GM23338 (cell line): ENCODE data around the gene FILIP1L. TPM values are rescaled to one million over a fixed set of nuclear protein-coding genes. Genes with fewer than 3 reads are reported as not detected.

ENCODE experiments used
- ATAC-seq: fragments of 200-7000 bp; cut with Tn5 transposase; 3 replicates; pipeline ENCODE4 v1.9.1; 2020
- DNase-seq: peaks from one replicate; pipeline ENCODE4 v3.0.0-alpha.2; 2015; ENCODE audit warnings: low spot score
- H2AFZ ChIP-seq: fragments of 200-600 bp; sonication (generic); 2 replicates; pipeline ENCODE4 v1.8.0; 2016; ENCODE audit warnings: antibody characterized with exemption, mild to moderate bottlenecking, moderate library complexity
- H3F3A ChIP-seq: fragments of 200-600 bp; sonication (generic); replicated peaks from 2 replicates; pipeline ENCODE4 v1.8.0; 2017; ENCODE audit warnings: antibody characterized with exemption, mixed run types, low read depth
- H3K27ac ChIP-seq: fragments of 200-600 bp; sonication (generic); 2 replicates; pipeline ENCODE4 v1.6.1; 2016; ENCODE audit warnings: low read depth
- H3K27me3 ChIP-seq: fragments of 200-600 bp; sonication (generic); 2 replicates; pipeline ENCODE4 v1.8.0; 2016; ENCODE audit warnings: mild to moderate bottlenecking, mixed run types, moderate library complexity; ENCODE audit not compliant: insufficient read depth
- H3K36me3 ChIP-seq: fragments of 200-600 bp; sonication (generic); 2 replicates; pipeline ENCODE4 v1.8.0; 2016; ENCODE audit warnings: mild to moderate bottlenecking; ENCODE audit not compliant: insufficient read depth
- H3K4me1 ChIP-seq: fragments of 200-600 bp; sonication (generic); 2 replicates; pipeline ENCODE4 v1.8.0; 2016; ENCODE audit warnings: mild to moderate bottlenecking, moderate library complexity; ENCODE audit not compliant: insufficient read depth
- H3K4me2 ChIP-seq: fragments of 200-600 bp; sonication (generic); 2 replicates; pipeline ENCODE4 v1.7.1; 2017; ENCODE audit warnings: mixed run types
- H3K4me3 ChIP-seq: fragments of 200-600 bp; sonication (generic); 2 replicates; pipeline ENCODE4 v1.6.1; 2016; ENCODE audit warnings: mixed run types
- H3K79me2 ChIP-seq: fragments of 200-600 bp; sonication (generic); replicated peaks from 2 replicates; pipeline ENCODE4 v1.8.0; 2017; ENCODE audit warnings: mild to moderate bottlenecking; ENCODE audit not compliant: insufficient read depth
- H3K9me2 ChIP-seq: fragments of 200-600 bp; sonication (generic); 2 replicates; pipeline ENCODE4 v1.8.0; 2017; ENCODE audit not compliant: insufficient read depth
- H4K20me1 ChIP-seq: fragments of 200-600 bp; sonication (generic); replicated peaks from 2 replicates; pipeline ENCODE4 v1.8.0; 2017; ENCODE audit warnings: mild to moderate bottlenecking; ENCODE audit not compliant: insufficient read depth
- H3K27ac Mint-ChIP-seq: 2 replicates; pipeline ENCODE4 v1.8.0; 2020; ENCODE audit warnings: inconsistent platforms, mild to moderate bottlenecking, moderate library complexity, mixed read lengths
- H3K27me3 Mint-ChIP-seq: 3 replicates; pipeline ENCODE4 v1.8.0; 2022; ENCODE audit warnings: low read depth, mild to moderate bottlenecking, moderate library complexity, mixed read lengths, inconsistent platforms; ENCODE audit not compliant: insufficient read depth, poor library complexity
- H3K36me3 Mint-ChIP-seq: 3 replicates; pipeline ENCODE4 v1.8.0; 2021; ENCODE audit warnings: low read depth, mild to moderate bottlenecking, inconsistent platforms, moderate library complexity, mixed read lengths
- H3K4me1 Mint-ChIP-seq: 3 replicates; pipeline ENCODE4 v1.8.0; 2020; ENCODE audit warnings: mild to moderate bottlenecking, inconsistent platforms, mixed read lengths
- H3K4me3 Mint-ChIP-seq: 3 replicates; pipeline ENCODE4 v1.8.0; 2021; ENCODE audit warnings: moderate library complexity, mild to moderate bottlenecking, inconsistent platforms, mixed read lengths
- H3K9me3 Mint-ChIP-seq: 3 replicates; pipeline ENCODE4 v1.8.0; 2020; ENCODE audit warnings: moderate library complexity, mild to moderate bottlenecking, inconsistent platforms, mixed read lengths
- CREB1 ChIP-seq: fragments of 250-450 bp; sonication (Bioruptor Pico); IDR thresholded peaks from 2 replicates; pipeline ENCODE4 v1.5.0; 2020; ENCODE audit warnings: low read depth, mild to moderate bottlenecking, moderate library complexity
- CTCF ChIP-seq, 2 experiments: fragments of 200-600 bp in 1 of 2; sonication (generic) in 1 of 2; conservative IDR thresholded peaks; 2 replicates each; pipeline versions ENCODE4 v1.5.1 to v1.6.1; 2016 to 2017; ENCODE audit warnings: antibody characterized with exemption in 2 of 2, low read depth in 2 of 2, mild to moderate bottlenecking in 2 of 2, moderate library complexity in 1 of 2
- EZH2 ChIP-seq: fragments of 200-600 bp; sonication (generic); IDR thresholded peaks from one replicate; pipeline ENCODE4 v1.8.0; 2017; ENCODE audit warnings: antibody characterized with exemption, mild to moderate bottlenecking, low read depth; ENCODE audit not compliant: unreplicated experiment
- EZH2phosphoT487 ChIP-seq: fragments of 200-600 bp; sonication (generic); IDR thresholded peaks from one replicate; pipeline ENCODE4 v1.8.1; 2018; ENCODE audit warnings: antibody characterized with exemption; ENCODE audit not compliant: unreplicated experiment
- JUNB ChIP-seq: IDR thresholded peaks from one replicate; pipeline ENCODE4 v1.6.1; 2016; ENCODE audit warnings: antibody characterized with exemption; ENCODE audit not compliant: unreplicated experiment
- NANOG ChIP-seq: IDR thresholded peaks from 2 replicates; pipeline ENCODE4 v1.6.1; 2016; ENCODE audit warnings: antibody characterized with exemption, borderline replicate concordance
- POLR2AphosphoS5 ChIP-seq: IDR thresholded peaks from 2 replicates; pipeline ENCODE4 v1.6.1; 2016; ENCODE audit warnings: antibody characterized with exemption, low read depth
- STAT1 ChIP-seq: IDR thresholded peaks from one replicate; pipeline ENCODE4 v1.6.1; 2016; ENCODE audit warnings: antibody characterized with exemption; ENCODE audit not compliant: unreplicated experiment
- ZNF114 ChIP-seq: fragments of 250-450 bp; sonication (Bioruptor Pico); IDR thresholded peaks from 2 replicates; pipeline ENCODE4 v1.5.0; 2020; ENCODE audit warnings: mild to moderate bottlenecking, moderate library complexity
- ZNF331 ChIP-seq: fragments of 250-450 bp; sonication (Bioruptor Pico); IDR thresholded peaks from 2 replicates; pipeline ENCODE4 v1.5.0; 2020; ENCODE audit warnings: low read depth, mild to moderate bottlenecking, moderate library complexity
- polyA plus RNA-seq: library from polyadenylated mRNA; unstranded; fragments of >200 nt; fragmentation: Nextera tagmentation; extraction: Ambion mirVana; gene quantifications from 2 replicates; pipeline ENCODE4 v1.2.1, GENCODE V29; 2016
- total RNA-seq: library from RNA; depleted of rRNA; stranded (reverse); fragments of >200 nt; shearing (Covaris generic); gene quantifications from 2 replicates; pipeline ENCODE4 v1.2.3, GENCODE V29; 2014
- TF ChIP-seq, protein P1 (sequence below): IDR thresholded peaks from 2 replicates; pipeline ENCODE4 v1.6.1; 2016; ENCODE audit warnings: antibody characterized with exemption
- TF ChIP-seq, protein P2 (sequence below): IDR thresholded peaks from one replicate; pipeline ENCODE4 v1.6.1; 2018; ENCODE audit warnings: antibody characterized with exemption; ENCODE audit not compliant: unreplicated experiment

Gene FILIP1L
- total and polyA plus RNA-seq, 2 experiments from 2014 or later, result 1.6 TPM; not detected in 1

- DNase-seq (no peak), ATAC-seq (no peak)
- peaks cover 3% of the 10 kb centered on the region; the same call in 2 of the 3 replicates for H3K4me1 Mint-ChIP-seq
- no peak overlapping the region for H3K4me2 ChIP-seq
- H3K36me3 ChIP-seq, result peaks cover 10% of the 10 kb centered on the region; the same call in 1 of the 2 replicates
- H3K4me1 ChIP-seq, result no peaks in the 10 kb centered on the region
- peaks cover 25% of the 10 kb centered on the region for H3K36me3 Mint-ChIP-seq
- H3F3A ChIP-seq, result no peaks in the 10 kb centered on the region
- H3K4me3 ChIP-seq, result no peak overlapping the region
- no peak for TF ChIP-seq ZNF114 (CRISPR knock-in tag)
- TF ChIP-seq, protein P1, sequence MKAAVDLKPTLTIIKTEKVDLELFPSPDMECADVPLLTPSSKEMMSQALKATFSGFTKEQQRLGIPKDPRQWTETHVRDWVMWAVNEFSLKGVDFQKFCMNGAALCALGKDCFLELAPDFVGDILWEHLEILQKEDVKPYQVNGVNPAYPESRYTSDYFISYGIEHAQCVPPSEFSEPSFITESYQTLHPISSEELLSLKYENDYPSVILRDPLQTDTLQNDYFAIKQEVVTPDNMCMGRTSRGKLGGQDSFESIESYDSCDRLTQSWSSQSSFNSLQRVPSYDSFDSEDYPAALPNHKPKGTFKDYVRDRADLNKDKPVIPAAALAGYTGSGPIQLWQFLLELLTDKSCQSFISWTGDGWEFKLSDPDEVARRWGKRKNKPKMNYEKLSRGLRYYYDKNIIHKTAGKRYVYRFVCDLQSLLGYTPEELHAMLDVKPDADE, result no peak
- TF ChIP-seq NANOG, result no peak
- TF ChIP-seq EZH2phosphoT487, result no peak
- TF ChIP-seq POLR2AphosphoS5, result no peak
- TF ChIP-seq ZNF331 (CRISPR knock-in tag), result no peak
- TF ChIP-seq CREB1 (CRISPR knock-in tag), result no peak
- no peak for TF ChIP-seq EZH2
- no peak for TF ChIP-seq JUNB
- no peak for TF ChIP-seq CTCF (conservative IDR thresholded peaks at IDR 0.05; ENCODE audit: low read depth in 2 of 2)
- no peak overlapping the region for H3K27ac Mint-ChIP-seq
- no peaks in the 10 kb centered on the region for H3K27me3 ChIP-seq
- H3K4me3 Mint-ChIP-seq, result no peak overlapping the region
- H3K79me2 ChIP-seq, result no peaks in the 10 kb centered on the region
- no peaks in the 10 kb centered on the region for H3K9me2 ChIP-seq
- H4K20me1 ChIP-seq, result no peaks in the 10 kb centered on the region
- no peak overlapping the region for H2AFZ ChIP-seq
- peaks cover 17% of the 10 kb centered on the region for H3K9me3 Mint-ChIP-seq
- H3K27me3 Mint-ChIP-seq, result no peaks in the 10 kb centered on the region
- no peak overlapping the region for H3K27ac ChIP-seq
These were observed 40.8 kb upstream of the FILIP1L start for GRCh38 chr3:100155128-100155527.

GRCh38 chr3:100154171-100154570 lies 39.9 kb upstream of the FILIP1L start:
- Histone ChIP-seq H3K27me3 (no peaks in the 10 kb centered on the region), H3K79me2 (no peaks in the 10 kb centered on the region), H3K4me3 (no peak overlapping the region), H3K9me2 (no peaks in the 10 kb centered on the region), H3K4me2 (no peak overlapping the region), H3K36me3 (peaks cover 10% of the 10 kb centered on the region; the same call in 1 of the 2 replicates), H3K27ac (no peak overlapping the region), H3F3A (no peaks in the 10 kb centered on the region), H4K20me1 (no peaks in the 10 kb centered on the region), H3K4me1 (no peaks in the 10 kb centered on the region), H2AFZ (no peak overlapping the region)
- H3K4me1 Mint-ChIP-seq, result peaks cover 6% of the 10 kb centered on the region
- H3K27me3 Mint-ChIP-seq, result no peaks in the 10 kb centered on the region
- H3K36me3 Mint-ChIP-seq, result peaks cover 27% of the 10 kb centered on the region
- no peak overlapping the region for H3K4me3 Mint-ChIP-seq
- peaks cover 17% of the 10 kb centered on the region for H3K9me3 Mint-ChIP-seq
- no peak for DNase-seq
- H3K27ac Mint-ChIP-seq, result no peak overlapping the region
- no peak for ATAC-seq
- no peak for TF ChIP-seq ZNF114 (CRISPR knock-in tag)
- TF ChIP-seq, protein P2, sequence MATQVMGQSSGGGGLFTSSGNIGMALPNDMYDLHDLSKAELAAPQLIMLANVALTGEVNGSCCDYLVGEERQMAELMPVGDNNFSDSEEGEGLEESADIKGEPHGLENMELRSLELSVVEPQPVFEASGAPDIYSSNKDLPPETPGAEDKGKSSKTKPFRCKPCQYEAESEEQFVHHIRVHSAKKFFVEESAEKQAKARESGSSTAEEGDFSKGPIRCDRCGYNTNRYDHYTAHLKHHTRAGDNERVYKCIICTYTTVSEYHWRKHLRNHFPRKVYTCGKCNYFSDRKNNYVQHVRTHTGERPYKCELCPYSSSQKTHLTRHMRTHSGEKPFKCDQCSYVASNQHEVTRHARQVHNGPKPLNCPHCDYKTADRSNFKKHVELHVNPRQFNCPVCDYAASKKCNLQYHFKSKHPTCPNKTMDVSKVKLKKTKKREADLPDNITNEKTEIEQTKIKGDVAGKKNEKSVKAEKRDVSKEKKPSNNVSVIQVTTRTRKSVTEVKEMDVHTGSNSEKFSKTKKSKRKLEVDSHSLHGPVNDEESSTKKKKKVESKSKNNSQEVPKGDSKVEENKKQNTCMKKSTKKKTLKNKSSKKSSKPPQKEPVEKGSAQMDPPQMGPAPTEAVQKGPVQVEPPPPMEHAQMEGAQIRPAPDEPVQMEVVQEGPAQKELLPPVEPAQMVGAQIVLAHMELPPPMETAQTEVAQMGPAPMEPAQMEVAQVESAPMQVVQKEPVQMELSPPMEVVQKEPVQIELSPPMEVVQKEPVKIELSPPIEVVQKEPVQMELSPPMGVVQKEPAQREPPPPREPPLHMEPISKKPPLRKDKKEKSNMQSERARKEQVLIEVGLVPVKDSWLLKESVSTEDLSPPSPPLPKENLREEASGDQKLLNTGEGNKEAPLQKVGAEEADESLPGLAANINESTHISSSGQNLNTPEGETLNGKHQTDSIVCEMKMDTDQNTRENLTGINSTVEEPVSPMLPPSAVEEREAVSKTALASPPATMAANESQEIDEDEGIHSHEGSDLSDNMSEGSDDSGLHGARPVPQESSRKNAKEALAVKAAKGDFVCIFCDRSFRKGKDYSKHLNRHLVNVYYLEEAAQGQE, result no peak
- TF ChIP-seq STAT1, result no peak
- no peak for TF ChIP-seq POLR2AphosphoS5
- TF ChIP-seq, protein P1, result no peak
- no peak for TF ChIP-seq CTCF (conservative IDR thresholded peaks at IDR 0.05; ENCODE audit: low read depth in 2 of 2)
